IMR-90 (cell line): ENCODE results near the gene CHIT1.

Source experiments
- CEBPB ChIP-seq: IDR thresholded peaks from 2 replicates; pipeline ENCODE4 v1.6.1; 2012; ENCODE audit warnings: low read depth, low read length, improper control_type of control experiment
- CHD1 ChIP-seq: IDR thresholded peaks from 2 replicates; pipeline ENCODE4 v1.6.1; 2012; ENCODE audit warnings: low read depth, low read length, improper control_type of control experiment
- CTCF ChIP-seq: conservative IDR thresholded peaks from 2 replicates; pipeline ENCODE4 v1.5.1; 2012; ENCODE audit warnings: mild to moderate bottlenecking, low read depth, low read length, improper control_type of control experiment
- MAFK ChIP-seq: IDR thresholded peaks from 2 replicates; pipeline ENCODE4 v1.6.1; 2012; ENCODE audit warnings: low read depth, low read length, improper control_type of control experiment
- POLR2A ChIP-seq: IDR thresholded peaks from 2 replicates; pipeline ENCODE4 v1.6.1; 2012; ENCODE audit warnings: mild to moderate bottlenecking, low read depth, low read length
- RCOR1 ChIP-seq: IDR thresholded peaks from 2 replicates; pipeline ENCODE4 v1.6.1; 2012; ENCODE audit warnings: mild to moderate bottlenecking, low read length, improper control_type of control experiment; ENCODE audit not compliant: insufficient replicate concordance
- SMC3 ChIP-seq: fragments of 150-350 bp; IDR thresholded peaks from 2 replicates; pipeline ENCODE4 v1.6.1; 2016; ENCODE audit warnings: low read depth, mild to moderate bottlenecking, antibody characterized with exemption, low read length, moderate library complexity

DNA sequence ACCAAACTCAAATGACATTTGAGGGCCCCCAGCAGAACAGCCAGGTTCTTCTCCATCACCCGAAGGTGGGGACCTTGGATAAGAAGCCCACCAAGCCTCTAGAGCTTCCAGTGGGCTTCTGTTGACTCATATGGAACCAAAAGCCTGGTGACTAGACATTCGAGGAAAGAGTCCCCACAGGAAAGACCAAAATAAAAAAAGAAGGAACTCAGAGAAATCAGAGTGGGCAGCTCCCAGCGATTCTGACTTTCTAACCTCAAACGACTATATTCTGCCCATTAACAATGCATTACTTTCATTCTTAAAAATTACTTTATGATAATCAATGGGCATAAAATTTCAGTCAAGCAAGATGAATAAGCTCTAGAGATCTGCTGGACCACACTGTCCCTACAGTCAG, 9.6 kb upstream of the CHIT1 start:
- TF ChIP-seq CTCF (no peak), CEBPB (no peak), RCOR1 (no peak), SMC3 (no peak), POLR2A (no peak), CHD1 (no peak), MAFK (no peak)
